Mesothelial cell of epicardium (in vitro differentiated cells): Measurements from ENCODE around the gene BMPR1B. TPM values are rescaled to one million over a fixed set of nuclear protein-coding genes. Genes with fewer than 3 reads are reported as not detected.

ENCODE experiments used
- DNase-seq, 2 experiments: peaks; one replicate each; pipeline ENCODE4 v3.0.0; 2021; ENCODE audit warnings: low spot score in 2 of 2; ENCODE audit not compliant: unreplicated experiment in 2 of 2
- H3K27ac Mint-ChIP-seq: 2 replicates; pipeline ENCODE4 v1.8.0; 2021; ENCODE audit warnings: mixed read lengths
- H3K27me3 Mint-ChIP-seq: 2 replicates; pipeline ENCODE4 v1.8.0; 2021; ENCODE audit warnings: low read depth, mixed read lengths
- H3K36me3 Mint-ChIP-seq: 2 replicates; pipeline ENCODE4 v1.8.0; 2021; ENCODE audit warnings: mixed read lengths
- H3K4me1 Mint-ChIP-seq: 2 replicates; pipeline ENCODE4 v1.8.0; 2021; ENCODE audit warnings: mixed read lengths
- H3K4me3 Mint-ChIP-seq: 2 replicates; pipeline ENCODE4 v1.8.0; 2021; ENCODE audit warnings: mild to moderate bottlenecking, moderate library complexity, mixed read lengths
- H3K9me3 Mint-ChIP-seq: 2 replicates; pipeline ENCODE4 v1.8.0; 2021; ENCODE audit warnings: mixed read lengths
- CTCF ChIP-seq: fragments of 200-600 bp; sonication (generic); IDR thresholded peaks from one replicate; pipeline ENCODE4 v1.5.0; 2021; ENCODE audit warnings: antibody characterized with exemption; ENCODE audit not compliant: unreplicated experiment
- total RNA-seq: library from RNA; stranded (reverse); gene quantifications from 3 replicates; pipeline ENCODE4 v1.2.1, GENCODE V29; 2021

Gene BMPR1B
- total RNA-seq, 1 donor from 2014 or later, result 2.6 TPM

GRCh38 chr4:94722270-94722669, 35.5 kb upstream of the BMPR1B start:
- H3K4me3 Mint-ChIP-seq, result no peak overlapping the region
- no peak for TF ChIP-seq CTCF
- H3K27me3 Mint-ChIP-seq, result peaks cover 13% of the 10 kb centered on the region
- H3K36me3 Mint-ChIP-seq, result no peaks in the 10 kb centered on the region
- no peak for DNase-seq
- peaks cover 15% of the 10 kb centered on the region for H3K9me3 Mint-ChIP-seq
- no peak overlapping the region for H3K27ac Mint-ChIP-seq
- H3K4me1 Mint-ChIP-seq, result no peaks in the 10 kb centered on the region

GRCh38 chr4:94722748-94723147, 35.0 kb upstream of the BMPR1B start:
- H3K4me3 Mint-ChIP-seq, result no peak overlapping the region
- DNase-seq, result no peak
- no peaks in the 10 kb centered on the region for H3K36me3 Mint-ChIP-seq
- H3K27me3 Mint-ChIP-seq, result peaks cover 17% of the 10 kb centered on the region
- peaks cover 15% of the 10 kb centered on the region for H3K9me3 Mint-ChIP-seq
- no peak for TF ChIP-seq CTCF
- H3K4me1 Mint-ChIP-seq, result no peaks in the 10 kb centered on the region
- H3K27ac Mint-ChIP-seq, result no peak overlapping the region

DNA sequence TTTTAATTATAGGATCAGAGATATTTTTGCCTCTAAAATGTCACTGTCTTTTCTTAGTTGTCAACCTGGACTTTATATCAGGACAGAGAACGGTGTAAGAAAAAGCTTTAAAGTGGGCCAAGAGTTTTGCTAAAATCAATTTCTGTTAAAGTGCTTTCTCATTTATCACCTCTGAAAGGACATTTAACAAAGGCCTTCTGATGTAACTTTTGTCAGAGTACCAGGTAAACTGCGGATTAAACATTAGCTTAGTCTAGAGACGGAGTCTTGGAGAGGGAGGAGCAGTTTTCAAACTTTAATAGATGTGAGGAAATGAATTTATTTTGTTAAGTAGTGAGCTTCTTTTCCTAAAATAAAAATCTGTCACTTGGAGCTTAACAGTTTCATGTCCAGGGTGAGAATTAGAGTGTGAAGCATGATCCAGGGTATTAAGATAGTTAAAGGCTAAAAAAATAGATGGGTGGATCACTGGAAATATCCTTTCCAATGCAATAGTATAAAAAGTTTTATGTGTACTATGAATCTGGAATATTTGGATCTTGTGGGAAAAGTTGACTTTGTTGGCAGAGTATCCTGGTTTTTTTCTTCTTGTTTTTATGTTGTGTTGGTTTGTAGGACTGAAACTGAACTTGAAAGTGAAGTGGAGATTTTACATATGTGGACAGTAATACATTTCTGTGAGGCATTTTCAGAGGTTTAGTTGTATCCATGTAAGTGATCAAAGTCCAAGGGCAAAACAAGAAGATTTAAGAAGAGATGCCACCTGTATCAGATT, 33.6 kb upstream of the BMPR1B start:
- Mint-ChIP-seq H3K36me3 (no peaks in the 10 kb centered on the region), H3K4me1 (no peaks in the 10 kb centered on the region), H3K4me3 (no peak overlapping the region), H3K27me3 (peaks cover 23% of the 10 kb centered on the region), H3K9me3 (peaks cover 10% of the 10 kb centered on the region), H3K27ac (no peak overlapping the region)
- no peak for TF ChIP-seq CTCF
- no peak for DNase-seq

DNA sequence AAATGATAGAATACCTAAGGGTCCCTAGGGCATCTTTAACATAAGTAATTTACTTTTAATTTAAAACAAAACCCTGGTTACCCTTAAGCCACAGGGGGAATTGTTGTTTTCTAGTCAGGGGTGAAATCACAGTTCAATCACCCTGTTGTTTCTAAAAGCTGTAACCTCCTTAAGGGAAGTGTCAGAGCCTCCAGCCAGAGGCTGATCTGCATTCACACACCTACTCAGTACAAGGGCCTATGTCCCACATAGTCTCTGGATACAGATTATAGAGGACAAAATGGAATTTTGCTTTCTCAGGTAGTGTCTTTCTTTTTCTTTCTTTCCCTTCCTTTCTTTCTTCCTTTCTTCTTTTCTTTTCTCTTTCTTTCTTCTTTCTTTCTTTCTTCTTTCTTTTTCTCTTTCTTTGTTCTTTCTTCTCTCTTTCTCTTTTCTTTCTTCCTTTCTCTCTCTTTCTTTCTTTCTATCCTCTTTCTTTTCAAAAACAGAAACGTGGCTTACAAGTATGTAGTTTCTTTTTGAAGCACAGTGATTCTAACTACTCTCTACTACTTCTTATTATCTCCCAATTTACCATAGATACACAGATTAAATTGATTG, 31.1 kb upstream of the BMPR1B start:
- no peak for TF ChIP-seq CTCF
- H3K27ac Mint-ChIP-seq, result no peak overlapping the region
- H3K36me3 Mint-ChIP-seq, result no peaks in the 10 kb centered on the region
- H3K27me3 Mint-ChIP-seq, result peaks cover 23% of the 10 kb centered on the region
- H3K9me3 Mint-ChIP-seq, result no peaks in the 10 kb centered on the region
- DNase-seq, result no peak
- no peak overlapping the region for H3K4me3 Mint-ChIP-seq
- H3K4me1 Mint-ChIP-seq, result no peaks in the 10 kb centered on the region

DNA sequence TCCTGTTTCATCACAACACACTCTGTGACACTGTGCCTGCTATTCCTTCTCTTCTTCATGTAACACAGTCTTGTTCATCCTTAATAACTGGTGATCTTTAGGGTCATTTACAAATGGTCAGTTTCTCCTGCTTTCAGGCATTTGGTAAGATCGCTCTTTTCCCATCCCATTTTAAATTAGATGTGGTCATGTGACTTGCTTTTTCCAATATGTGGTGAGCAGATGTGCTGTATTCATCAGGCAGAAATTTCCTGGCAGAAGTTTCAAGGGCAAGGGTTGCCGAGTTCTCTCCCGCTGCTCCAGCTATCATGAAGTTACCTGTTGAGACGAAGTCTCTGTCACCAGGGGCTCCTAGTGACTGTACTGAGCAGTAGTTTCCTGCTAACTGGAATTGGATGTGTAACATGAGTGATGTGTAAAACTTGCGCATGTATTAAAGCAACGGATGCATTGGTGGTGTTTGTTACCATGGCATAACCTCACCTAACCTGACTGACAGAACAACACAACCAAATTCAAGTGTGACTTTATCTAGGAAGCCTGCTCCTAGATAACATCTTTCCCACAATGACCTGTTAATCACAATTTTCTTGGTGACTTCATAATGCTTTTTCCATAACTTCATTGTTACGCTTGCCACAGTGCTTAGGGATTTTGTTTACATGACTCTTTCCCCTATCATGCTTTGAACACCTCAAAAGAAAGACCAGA, 29.5 kb upstream of the BMPR1B start:
- Mint-ChIP-seq H3K9me3 (no peaks in the 10 kb centered on the region), H3K27me3 (peaks cover 23% of the 10 kb centered on the region), H3K4me1 (no peaks in the 10 kb centered on the region), H3K36me3 (no peaks in the 10 kb centered on the region), H3K4me3 (no peak overlapping the region), H3K27ac (no peak overlapping the region)
- DNase-seq, result no peak
- no peak for TF ChIP-seq CTCF
